GM18498 (cell line): ENCODE data around the gene PLCB1.
A peak's percentile ranks its signal among the peaks of the same experiment; 100 is the strongest.

Experiments
- ATAC-seq: cut with Tn5 transposase; IDR thresholded peaks from one replicate; pipeline ENCODE4 v1.9.1; 2021; ENCODE audit warnings: mild to moderate bottlenecking, moderate library complexity; ENCODE audit not compliant: unreplicated experiment

The PLCB1 gene

DNA sequence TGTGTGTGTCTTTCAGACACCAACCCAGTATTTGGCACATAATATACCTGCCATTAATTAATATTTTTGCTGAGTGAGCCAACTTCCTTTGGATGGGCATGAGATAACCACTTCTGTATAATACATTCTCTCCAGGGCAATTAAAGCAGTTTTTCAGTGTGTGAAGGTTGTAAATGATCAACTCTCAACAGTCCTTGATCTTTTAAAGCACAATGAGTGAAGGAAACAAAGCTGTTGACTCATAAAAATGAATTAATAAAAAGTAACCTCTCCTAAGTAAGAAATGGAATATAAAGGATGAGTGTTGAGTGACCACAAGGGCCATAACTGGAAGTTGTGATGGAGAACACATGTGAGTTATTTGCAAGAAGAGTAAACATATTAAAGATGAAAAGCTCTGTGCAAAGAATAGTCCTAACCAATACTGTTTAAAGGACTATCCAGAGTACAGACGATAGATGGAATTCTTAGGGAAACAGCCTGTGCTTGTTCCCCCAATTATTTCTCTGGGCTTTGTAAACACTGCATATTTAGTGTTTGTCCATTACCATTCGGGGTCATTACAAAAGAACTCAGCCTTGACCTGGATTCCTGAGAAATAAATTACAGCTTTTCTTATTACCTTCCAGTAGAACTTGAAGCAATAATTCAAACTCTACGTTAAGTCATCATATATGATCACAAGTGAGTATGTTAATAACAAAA lies 446.2 kb downstream of the PLCB1 start:
- ATAC-seq = no peak

DNA sequence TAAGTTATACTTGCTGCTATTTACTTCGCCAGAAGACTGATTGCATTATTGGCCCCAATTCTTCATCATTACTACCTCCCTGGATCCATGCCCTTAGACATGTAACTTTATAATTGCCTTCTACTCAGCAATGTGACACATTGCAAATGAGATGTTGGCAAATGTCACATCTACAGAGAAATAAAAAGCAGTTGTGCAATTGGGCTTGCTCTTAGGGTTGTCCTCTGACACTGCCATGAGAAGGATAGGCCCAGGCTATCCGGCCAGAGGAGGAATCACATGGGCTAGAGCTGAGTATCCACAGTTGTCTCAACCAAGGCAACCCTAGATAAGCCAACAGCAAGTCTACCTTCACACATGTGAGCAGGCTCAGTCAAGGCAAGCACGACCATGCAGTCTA lies 447.0 kb downstream of the PLCB1 start:
- ATAC-seq = no peak

DNA sequence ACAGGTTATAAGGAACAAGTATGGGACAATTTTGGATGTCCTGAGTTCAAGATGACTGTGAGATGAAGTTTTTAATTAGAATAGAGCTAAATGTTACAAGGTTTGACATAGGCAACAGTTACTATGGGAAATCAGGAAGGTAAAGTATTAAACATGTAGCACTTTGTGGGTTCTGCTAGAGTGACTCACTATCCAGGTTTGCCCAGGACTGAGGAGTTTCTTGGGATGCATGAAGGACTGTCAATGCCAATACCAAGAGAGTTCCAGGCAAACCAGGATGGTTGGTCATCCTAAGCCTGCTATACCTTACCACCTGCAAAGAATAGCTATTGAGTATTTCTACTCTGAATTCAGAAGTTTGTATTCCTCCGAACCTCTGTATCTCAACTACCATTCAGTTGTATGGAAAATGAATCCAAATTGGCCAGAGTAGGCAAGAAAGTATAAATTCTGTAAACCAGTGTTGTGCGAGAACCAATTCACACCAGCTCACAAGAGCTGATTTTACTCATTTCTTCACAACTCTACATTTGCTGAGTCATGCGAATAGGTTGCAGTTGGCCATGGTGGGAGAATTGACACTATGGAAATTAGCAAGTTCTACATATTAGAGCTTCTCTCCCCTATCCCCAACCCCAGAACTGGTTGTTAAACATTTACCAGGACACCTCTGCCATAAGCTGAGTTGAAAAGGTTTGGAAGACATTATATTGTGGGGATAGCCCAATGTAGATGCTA lies 449.5 kb downstream of the PLCB1 start:
- no peak for ATAC-seq

DNA sequence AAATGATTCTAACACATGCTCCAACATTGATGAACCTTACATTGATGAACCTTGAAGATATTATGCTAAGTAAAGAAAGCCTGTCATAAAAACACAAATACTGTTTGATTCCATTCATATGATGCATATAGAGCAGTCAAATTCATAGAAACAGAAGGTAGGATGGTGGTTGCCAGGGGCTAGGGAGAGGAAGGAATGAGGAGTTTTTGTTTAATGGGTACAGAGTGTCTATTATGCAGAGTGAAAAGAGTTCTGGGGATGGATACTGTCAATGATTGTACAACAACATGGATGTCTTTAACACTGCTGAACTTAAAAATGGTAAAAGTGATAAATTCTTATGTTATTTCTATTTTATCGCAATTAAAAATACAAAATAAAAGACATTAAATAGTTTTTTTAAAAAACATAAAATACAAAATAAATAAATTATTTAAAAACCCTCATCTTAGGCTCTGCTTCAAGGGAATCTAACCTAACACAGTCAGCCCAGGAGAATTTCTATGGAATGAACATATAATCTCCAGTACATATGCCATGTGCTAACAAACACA lies 451.0 kb downstream of the PLCB1 start:
- no peak for ATAC-seq

DNA sequence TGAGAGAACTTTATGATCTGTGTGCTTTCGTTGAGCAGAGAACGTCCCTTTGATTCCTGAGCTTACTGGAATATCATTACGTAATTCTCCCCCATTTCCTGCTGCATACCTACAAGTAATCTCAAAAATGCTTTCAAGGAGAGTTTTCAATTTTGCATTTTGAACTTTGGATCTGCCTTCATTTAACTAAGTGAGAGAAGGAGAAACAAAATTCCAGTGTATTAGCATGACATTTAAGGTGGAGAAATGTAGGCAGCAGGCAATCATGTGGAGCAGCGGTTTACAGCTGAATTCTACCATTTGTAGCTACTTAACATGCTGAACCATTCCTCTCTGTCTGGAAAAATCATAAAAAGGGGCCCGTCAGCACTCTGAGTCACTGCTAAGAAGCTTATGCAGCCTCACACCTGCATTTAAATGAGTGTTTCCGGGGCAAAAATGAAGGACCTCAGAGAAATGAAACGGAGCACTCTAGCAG lies 451.5 kb downstream of the PLCB1 start:
- ATAC-seq = no peak

DNA sequence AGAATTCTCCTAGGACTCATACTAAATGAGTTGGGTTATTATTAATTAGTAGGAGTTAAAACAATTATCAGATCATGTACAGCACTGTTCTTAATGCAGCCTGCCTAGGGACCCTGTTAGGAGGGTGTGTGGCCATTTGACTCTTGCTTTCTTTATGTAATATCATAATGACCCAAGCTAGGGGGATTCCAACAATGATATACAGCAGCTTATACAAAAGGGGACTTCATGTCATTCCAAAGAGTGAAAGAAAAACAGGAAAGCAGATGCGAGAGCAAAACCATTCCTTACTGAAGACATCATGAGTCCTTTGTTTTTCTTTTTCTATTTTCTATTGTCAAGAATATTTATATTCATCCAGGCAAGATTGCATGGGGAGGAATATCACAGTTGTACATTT lies 455.2 kb downstream of the PLCB1 start:
- ATAC-seq = no peak

DNA sequence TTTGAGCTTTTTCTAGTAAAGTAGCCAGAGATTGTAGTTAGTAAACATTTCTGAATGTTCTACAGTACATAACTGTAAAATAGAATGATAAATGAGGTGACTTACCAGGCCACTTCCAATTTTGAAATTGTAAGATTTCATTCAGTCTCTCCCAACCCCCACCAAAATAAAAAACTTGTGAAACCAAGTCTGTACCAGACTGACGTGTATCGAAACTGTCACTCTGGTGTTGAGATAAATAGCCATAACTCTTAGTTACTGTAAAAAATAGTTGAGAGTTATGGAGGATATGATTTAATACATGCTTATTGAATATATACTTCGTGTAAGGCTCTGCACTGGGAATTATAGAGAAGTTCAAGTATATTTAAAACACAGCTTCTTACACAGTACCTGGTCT lies 455.7 kb downstream of the PLCB1 start:
- ATAC-seq = no peak

DNA sequence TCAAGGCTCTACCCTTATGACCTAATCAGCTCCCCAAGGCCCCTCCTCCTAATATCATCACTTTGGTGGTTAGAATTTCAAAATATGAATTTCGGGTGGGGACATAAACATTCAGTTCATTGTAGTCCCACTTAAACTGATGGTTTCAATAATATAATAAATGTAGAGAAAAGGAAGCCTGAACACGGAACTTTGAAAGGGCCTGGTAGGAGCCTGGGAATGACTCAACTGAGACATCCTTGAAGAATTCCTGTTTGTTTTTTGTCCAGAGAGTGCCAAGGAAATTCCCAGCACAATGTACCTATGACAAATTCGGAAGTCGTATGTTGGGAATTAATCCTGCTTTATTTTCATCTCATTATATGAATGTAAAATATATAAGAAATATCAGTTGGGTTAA lies 457.9 kb downstream of the PLCB1 start:
- ATAC-seq = no peak

DNA sequence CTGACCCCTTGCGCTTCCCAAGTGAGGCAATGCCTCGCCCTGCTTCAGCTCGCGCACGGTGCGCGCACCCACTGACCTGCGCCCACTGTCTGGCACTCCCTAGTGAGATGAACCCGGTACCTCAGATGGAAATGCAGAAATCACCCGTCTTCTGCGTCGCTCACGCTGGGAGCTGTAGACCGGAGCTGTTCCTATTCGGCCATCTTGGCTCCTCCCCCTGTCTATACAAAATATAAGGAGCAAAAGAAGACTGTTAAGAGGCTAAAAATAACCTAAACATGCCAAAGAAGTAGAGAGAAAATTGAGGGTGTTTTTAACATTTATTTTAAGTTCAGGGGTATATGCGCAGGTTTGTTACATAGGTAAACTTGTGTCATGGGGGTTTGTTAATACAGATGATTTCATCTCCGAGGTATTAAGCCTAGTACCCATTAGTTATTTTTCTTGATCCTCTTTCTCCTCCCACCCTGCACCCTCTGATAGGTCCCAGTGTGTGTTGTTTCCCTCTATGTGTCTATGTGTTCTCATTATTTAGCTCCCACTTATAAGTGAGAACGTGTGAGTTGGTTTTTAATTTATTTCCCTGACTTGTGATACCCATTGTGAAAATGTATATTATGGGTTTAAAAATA lies 469.0 kb downstream of the PLCB1 start:
- peak; percentile 6 for ATAC-seq

DNA sequence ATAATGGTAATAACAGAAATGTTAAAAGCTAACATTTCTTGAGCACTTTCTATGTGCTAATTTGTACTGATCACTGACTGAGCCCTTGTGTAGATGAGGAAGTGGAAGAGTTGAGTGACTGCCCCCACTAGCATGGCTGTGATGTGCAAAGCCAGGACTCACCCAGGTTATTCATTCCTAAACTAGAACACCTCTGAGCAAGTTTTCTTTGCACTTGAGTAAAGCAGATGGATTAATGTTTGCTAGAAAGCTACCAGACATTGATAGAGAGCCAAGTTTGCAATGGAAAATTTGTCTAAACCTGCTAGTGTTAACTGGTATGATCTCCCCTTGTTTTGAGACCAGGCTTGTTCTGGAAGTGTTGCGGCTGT lies 469.5 kb downstream of the PLCB1 start:
- peak; percentile 86 for ATAC-seq

DNA sequence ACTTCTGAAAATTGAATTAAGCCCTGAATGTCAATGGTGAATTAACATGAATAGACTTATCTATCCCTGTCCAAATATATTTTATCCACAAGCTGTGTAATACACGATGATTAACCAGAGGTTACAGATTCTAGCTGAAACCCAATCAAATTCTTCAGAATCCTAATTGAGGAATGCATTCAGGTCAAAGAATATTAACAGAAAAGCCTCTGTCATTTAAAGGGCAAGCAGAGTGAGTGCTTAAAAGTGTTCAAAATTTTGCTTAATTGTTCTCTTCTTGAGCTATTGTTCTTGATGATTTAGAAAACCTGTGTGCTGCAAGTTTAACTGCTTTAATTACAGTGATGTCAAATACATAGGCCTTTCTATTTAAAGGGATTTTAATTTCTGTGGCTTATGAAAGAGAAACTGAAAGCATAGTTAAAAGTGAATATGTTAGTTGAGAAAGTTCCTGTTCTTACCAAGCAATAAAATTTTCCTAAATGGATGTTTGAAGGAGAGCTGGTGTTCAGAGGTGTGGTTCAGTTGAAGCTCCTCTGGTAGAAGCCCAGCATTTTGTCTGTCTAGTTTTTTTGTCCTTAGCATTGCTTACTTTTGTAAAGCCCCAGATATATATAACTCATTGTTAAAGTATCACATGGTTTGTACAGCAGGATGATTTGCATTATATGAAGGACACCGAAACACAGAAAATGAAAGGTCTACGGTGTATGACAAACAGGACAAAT lies 470.5 kb downstream of the PLCB1 start:
- peak; percentile 92 for ATAC-seq

DNA sequence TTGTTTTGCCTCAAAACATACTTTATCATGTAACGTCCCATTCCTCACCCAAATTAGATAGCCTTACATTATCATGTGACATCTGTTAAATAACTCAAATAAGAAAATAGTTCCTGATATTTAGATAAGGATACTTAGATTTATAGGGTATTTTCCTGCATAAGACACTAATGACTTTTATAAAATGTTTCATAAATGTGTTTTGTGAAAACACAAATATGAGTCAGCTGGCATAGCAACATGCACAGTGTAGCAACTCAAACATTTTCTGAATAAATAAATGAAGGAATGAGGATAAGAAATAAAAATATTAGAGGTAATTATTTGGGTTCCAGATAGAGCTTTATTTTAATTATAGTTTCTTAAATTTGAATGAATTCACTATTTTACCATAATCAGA lies 476.4 kb downstream of the PLCB1 start:
- ATAC-seq = no peak

DNA sequence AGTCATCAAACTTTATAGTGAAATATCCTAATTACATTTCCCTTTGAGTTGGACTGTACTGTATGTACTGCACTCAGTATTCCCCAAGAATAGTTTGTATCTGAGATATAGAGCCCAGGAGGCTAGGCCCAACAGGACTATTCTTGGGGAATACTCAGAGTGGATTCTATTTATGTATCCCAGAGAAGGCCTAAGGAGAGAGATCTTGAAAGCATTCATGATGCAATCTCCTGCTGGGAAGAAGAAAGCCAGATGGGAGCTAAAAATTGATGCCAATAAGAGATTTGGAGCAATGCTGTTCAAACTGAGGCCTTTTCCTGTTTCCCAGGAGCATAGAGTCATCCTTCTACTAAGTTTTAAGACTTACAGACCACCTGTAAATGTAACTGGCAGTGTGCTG lies 484.7 kb downstream of the PLCB1 start:
- ATAC-seq = no peak

DNA sequence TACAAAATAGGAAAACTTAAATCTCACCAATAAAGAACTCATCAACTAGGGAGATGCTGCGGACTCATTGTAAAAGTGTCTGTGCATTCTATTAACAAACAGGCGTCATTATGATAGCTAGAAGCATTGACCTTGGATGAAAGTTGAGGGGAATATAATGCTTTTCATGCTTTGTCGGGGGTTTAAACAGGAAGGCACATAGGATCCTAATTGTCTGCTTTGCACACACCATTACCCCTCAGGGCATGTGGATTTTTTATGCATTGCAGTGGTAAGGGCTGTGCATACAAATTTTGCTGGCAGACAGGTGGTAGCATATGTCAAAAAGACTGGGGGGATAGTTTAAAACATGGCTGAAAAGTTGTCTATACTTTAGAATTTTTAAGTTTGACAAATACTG lies 488.9 kb downstream of the PLCB1 start:
- ATAC-seq = no peak

DNA sequence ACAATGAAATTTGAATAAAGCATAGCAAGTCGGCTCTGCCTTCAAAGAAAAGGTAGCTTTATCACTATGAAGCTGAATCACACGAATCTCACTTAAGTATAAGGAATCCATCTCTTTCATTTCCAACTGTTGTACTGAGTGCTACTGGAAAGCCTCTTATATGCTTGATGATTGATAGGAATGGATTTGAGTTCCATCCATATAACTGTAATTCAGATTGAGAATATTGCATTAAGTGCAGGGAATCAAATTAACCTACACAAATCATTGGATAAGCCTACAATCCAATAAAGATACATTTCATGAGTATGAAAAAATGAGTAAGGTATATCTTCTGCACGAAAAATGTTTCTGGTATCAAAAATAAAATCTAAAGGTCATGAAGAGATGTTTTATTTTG lies 492.0 kb downstream of the PLCB1 start:
- ATAC-seq = no peak

DNA sequence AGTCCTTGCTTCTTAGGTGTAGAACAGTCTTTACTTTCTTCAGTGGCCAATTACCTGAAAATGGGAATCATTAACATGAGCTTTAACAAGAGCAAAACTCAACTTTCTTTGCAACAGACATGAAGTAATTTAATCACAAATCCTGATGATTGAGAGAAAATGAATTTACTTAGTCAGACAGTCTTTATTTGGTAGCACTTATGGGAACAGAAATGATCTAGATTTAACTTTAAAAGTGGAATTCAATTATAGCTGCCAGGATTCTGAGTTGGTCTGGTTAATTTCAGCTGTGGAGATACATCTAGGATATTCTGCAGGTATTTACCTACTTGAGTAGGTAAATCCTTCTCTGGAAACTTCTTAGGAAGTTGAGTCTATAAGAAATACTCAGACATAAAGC lies 492.6 kb downstream of the PLCB1 start:
- no peak for ATAC-seq

DNA sequence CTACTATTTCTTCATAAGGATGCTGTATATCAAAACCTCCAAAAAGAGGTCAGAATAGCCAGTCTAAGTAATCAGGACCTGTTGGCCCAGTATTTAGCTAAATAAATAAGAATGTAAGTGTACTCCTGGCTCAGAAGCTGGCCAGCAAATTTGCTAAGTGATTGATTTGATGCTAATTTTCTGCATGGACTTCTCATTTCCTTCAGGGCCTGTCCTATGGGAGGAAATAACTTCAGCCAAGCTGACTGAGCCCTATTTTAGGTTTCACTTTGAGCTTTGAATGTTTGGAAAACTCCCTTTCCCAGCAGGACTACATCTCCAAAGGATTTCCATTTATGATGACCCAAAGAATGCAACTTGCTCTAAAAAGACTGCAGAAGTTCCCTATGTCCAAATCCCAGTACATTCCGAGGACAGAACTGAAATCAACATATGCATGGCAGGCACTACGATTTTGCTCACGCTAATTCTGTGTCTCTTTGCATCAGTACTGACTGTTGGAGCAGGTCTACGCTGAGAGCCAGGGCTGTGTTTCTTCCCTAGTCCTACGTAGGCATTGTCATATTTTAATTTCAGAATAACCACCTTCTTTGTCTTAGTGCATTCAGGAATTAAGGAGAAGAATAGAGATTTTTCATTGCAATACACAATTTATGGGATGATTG lies 495.4 kb downstream of the PLCB1 start:
- no peak for ATAC-seq

DNA sequence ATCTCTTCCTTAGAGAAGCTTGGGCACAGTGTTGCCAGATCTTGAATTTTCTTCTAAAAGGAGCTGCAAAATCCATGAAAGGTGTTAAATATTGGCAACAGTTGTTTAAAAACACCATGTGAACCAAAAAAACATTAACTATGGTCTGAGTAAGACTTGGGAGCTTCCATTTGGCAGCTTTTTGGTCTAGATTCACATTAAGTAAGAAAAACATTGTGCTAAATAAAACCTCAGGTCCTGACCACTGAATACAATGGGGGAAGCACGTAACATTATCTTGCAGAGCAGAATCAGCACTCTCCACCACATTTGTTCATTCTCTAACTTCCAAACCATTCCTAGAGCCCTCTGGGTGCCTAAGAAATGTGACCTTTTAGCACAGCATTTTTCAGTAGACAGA lies 499.2 kb downstream of the PLCB1 start:
- ATAC-seq = no peak

DNA sequence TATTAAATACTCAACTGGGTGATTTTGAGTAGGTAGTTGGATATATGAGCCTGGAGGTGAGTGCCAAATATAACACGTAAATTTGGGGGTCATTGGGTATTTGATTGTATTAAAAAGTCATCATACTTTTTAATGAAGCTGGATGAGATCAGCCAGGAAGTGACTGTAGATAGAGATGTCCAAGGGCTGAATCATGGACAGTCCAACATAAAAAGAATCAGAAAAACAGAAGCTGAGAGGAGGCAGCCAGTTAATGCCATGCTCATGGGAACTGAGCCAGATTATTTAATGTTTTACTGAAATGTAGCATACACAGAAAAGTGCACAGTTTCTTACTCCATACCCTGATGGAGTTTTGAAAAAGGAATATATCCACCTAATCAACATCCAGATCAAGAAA lies 501.3 kb downstream of the PLCB1 start:
- ATAC-seq = no peak

DNA sequence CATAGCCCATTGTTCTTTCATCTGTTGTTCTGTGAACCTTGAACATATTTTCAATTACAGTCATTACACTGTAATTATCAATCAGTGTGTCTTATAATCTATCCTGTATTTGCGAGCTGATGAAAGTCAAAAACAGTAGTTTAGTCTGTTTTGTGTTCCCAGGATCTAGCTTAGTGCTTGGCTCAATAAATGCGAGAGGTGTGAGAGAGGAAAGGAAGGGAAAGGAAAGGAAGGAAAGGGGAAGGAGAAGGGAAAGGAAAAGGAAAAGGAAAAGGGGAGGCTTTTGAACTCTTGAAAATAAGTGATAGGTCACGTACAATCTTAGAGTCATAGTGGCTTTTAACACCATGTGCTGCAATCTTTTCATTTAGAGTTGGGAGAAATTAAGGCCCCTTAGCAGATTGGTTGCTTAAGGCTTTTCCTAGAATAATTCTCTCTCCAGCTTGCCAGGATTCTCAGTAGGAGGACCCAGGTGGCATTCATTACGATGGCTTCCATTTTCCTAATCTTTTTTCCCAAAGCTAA lies 503.0 kb downstream of the PLCB1 start:
- no peak for ATAC-seq
